Skeletal muscle tissue (tissue), 4 donors: ENCODE data around the gene TLR6. TPM values are rescaled to one million over a fixed set of nuclear protein-coding genes. Genes with fewer than 3 reads are reported as not detected.
A peak's percentile ranks its signal among the peaks of the same experiment; 100 is the strongest.

ENCODE experiments used
- H3K27ac ChIP-seq: one replicate; pipeline ENCODE4 v1.7.0; 2013; ENCODE audit warnings: mild to moderate bottlenecking, low read depth, low read length, inconsistent platforms
- H3K27me3 ChIP-seq, 3 donors: one replicate each; pipeline ENCODE4 v1.7.0; 2013; ENCODE audit warnings: low read length in 3 of 3; ENCODE audit not compliant: control insufficient read depth in 3 of 3, insufficient read depth in 3 of 3
- H3K36me3 ChIP-seq, 3 donors: one replicate each; pipeline ENCODE4 v1.7.0; 2013; ENCODE audit warnings: low read length in 3 of 3; ENCODE audit not compliant: control insufficient read depth in 3 of 3, insufficient read depth in 3 of 3
- H3K4me1 ChIP-seq, 3 donors: one replicate each; pipeline ENCODE4 v1.7.0; 2013; ENCODE audit warnings: low read length in 3 of 3, mild to moderate bottlenecking in 3 of 3; ENCODE audit not compliant: control insufficient read depth in 3 of 3, insufficient read depth in 3 of 3
- H3K4me3 ChIP-seq, 3 donors: one replicate each; pipeline ENCODE4 v1.7.0; 2013; ENCODE audit warnings: low read length in 3 of 3
- H3K9ac ChIP-seq, 3 donors: one replicate each; pipeline ENCODE4 v1.7.0; 2013; ENCODE audit warnings: low read length in 3 of 3, mild to moderate bottlenecking in 3 of 3, moderate library complexity in 2 of 3, low read depth in 1 of 3
- H3K9me3 ChIP-seq, 3 donors: one replicate each; pipeline ENCODE4 v1.7.0; 2013; ENCODE audit warnings: low read length in 3 of 3; ENCODE audit not compliant: control insufficient read depth in 3 of 3
- total RNA-seq: library from RNA; depleted of rRNA; stranded (reverse); fragments of >200 nt; gene quantifications from one replicate; pipeline ENCODE4 v1.2.3, GENCODE V29; 2014
- donor health status: Osteomylitis.

Gene TLR6
- total RNA-seq, 1 donor from 2014 or later: 1.0 TPM

- peaks cover 0 to 2% (median 0%) of the 10 kb centered on the region in 3 donors for H3K4me1 ChIP-seq
- no peak overlapping the region for H3K9ac ChIP-seq
- H3K27me3 ChIP-seq: no peaks in the 10 kb centered on the region
- H3K9me3 ChIP-seq: no peaks in the 10 kb centered on the region
- no peak overlapping the region for H3K4me3 ChIP-seq
- H3K36me3 ChIP-seq: no peaks in the 10 kb centered on the region
- H3K27ac ChIP-seq: peak overlapping the region; percentile 22
Measured at GRCh38 chr4:38857354-38858096, 908 bp upstream of the TLR6 start.

GRCh38 chr4:38856046-38856445 is 571 bp downstream of the TLR6 start:
- Histone ChIP-seq H3K36me3 (no peaks in the 10 kb centered on the region), H3K4me1 (peaks cover 0 to 2% (median 0%) of the 10 kb centered on the region in 3 donors), H3K9ac (no peak overlapping the region), H3K27ac (no peak overlapping the region), H3K9me3 (no peaks in the 10 kb centered on the region), H3K4me3 (peak overlapping the region in 2 of 3 donors; percentile 6 to 50), H3K27me3 (no peaks in the 10 kb centered on the region)

DNA sequence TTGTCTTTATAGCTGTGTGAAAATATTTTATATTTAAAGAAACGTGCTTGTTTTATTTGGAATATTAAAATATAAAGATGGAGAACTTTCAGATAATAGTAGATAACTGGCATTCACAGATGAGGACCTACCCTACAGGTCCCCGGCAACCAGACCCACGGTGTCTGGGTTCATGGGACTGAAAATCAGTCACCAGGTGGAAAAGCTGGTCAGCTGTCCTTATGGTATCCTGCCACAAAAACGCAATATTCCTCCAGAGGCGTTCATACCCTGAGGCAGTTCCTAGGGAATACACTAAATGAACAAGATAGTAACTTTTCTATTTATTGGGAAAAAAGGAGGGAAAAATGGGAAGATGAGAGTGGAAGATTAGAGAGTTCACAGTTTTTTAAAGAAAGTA is 1.2 kb downstream of the TLR6 start:
- Histone ChIP-seq H3K36me3 (no peaks in the 10 kb centered on the region), H3K27me3 (no peaks in the 10 kb centered on the region), H3K9ac (no peak overlapping the region), H3K4me3 (no peak overlapping the region), H3K9me3 (no peaks in the 10 kb centered on the region), H3K27ac (no peak overlapping the region), H3K4me1 (peaks cover 0 to 2% (median 0%) of the 10 kb centered on the region in 3 donors)

DNA sequence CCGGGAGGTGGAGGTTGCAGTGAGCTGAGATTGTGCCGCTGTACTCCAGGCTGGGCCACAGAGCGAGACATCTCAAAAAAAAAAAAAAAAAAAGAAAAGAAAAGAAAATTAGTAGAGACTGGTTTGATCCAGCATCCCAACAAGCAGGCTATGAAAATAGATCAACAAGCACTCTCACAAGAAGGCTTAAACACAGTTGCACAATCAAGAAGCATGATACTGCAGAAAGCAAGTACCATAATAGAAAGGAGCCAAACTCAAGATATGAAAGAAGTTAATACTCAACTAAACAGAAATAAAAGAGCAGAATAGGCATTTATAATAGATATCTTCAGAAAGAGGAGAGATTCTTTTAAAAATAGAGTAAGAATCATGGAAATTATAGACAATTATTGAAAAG is 10.6 kb downstream of the TLR6 start:
- no peaks in the 10 kb centered on the region for H3K4me1 ChIP-seq
- no peak overlapping the region for H3K27ac ChIP-seq
- no peak overlapping the region for H3K9ac ChIP-seq
- no peaks in the 10 kb centered on the region for H3K9me3 ChIP-seq
- no peaks in the 10 kb centered on the region for H3K27me3 ChIP-seq
- no peaks in the 10 kb centered on the region for H3K36me3 ChIP-seq
- H3K4me3 ChIP-seq: no peak overlapping the region

- Histone ChIP-seq H3K4me3 (no peak overlapping the region), H3K27ac (no peak overlapping the region), H3K27me3 (no peaks in the 10 kb centered on the region), H3K9me3 (no peaks in the 10 kb centered on the region), H3K4me1 (no peaks in the 10 kb centered on the region), H3K9ac (no peak overlapping the region), H3K36me3 (no peaks in the 10 kb centered on the region)
Measured at GRCh38 chr4:38842994-38843393, 13.6 kb downstream of the TLR6 start.

GRCh38 chr4:38837849-38838248 is 18.8 kb downstream of the TLR6 start:
- Histone ChIP-seq H3K9ac (no peak overlapping the region), H3K36me3 (no peaks in the 10 kb centered on the region), H3K9me3 (peaks cover 0 to 3% (median 0%) of the 10 kb centered on the region in 3 donors), H3K27me3 (no peaks in the 10 kb centered on the region), H3K4me1 (no peaks in the 10 kb centered on the region), H3K27ac (no peak overlapping the region), H3K4me3 (no peak overlapping the region)

- Histone ChIP-seq H3K4me3 (no peak overlapping the region), H3K9me3 (peaks cover 0 to 3% (median 0%) of the 10 kb centered on the region in 3 donors), H3K9ac (no peak overlapping the region), H3K27ac (no peak overlapping the region), H3K36me3 (no peaks in the 10 kb centered on the region), H3K4me1 (no peaks in the 10 kb centered on the region), H3K27me3 (no peaks in the 10 kb centered on the region)
Measured at GRCh38 chr4:38837334-38837733, 19.3 kb downstream of the TLR6 start.

- Histone ChIP-seq H3K4me3 (no peak overlapping the region), H3K9ac (no peak overlapping the region), H3K27me3 (no peaks in the 10 kb centered on the region), H3K9me3 (peaks cover 0 to 3% (median 0%) of the 10 kb centered on the region in 3 donors), H3K36me3 (no peaks in the 10 kb centered on the region), H3K27ac (no peak overlapping the region), H3K4me1 (no peaks in the 10 kb centered on the region)
Measured at GRCh38 chr4:38834570-38834969, 22.0 kb downstream of the TLR6 start.

DNA sequence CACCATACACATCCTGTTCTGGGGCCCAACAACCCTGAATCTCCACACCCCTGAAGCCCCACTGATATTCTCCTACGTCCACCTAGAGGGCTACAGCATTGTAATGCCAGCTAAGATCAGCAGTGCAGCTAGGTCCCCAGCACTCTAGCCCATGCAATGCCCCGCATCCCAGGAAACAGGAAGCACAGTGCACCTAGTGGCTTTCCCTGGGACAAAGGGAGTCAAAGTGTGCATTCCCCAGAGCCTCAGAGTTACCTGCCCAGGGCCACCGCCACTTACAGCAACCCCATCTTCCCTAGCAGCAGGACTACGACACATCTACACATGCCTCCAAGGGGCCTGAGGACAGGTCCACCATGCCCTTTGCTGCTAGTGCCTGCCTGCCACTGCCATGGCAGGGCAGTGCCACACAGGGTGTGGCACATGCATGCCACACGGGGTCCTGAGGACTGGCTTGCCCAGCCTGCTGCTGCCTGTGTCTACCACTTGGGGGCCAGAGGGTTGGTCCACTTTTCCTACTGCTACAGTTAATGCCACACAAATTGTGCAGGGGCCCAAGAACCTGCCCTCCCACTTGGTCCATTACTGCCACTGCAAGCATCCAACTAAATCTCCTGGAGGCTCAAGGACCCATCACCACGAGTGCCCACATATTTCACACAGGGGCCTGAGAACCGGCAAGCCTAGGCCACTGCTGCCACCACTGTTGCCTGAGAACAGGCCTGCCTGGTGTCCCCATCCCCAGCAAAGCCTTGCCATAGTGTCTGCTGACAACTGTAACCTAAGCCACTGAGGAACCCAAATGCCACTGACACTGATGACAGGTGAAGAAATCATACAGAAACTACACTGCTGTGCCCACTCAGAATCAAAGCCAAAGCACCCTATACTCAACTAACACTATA is 23.7 kb downstream of the TLR6 start:
- H3K9me3 ChIP-seq: peaks cover 0 to 3% (median 0%) of the 10 kb centered on the region in 3 donors

GRCh38 chr4:38832206-38832605 is 24.4 kb downstream of the TLR6 start:
- Histone ChIP-seq H3K27me3 (no peaks in the 10 kb centered on the region), H3K27ac (no peak overlapping the region), H3K4me1 (no peaks in the 10 kb centered on the region), H3K9me3 (peaks cover 0 to 3% (median 0%) of the 10 kb centered on the region in 3 donors), H3K9ac (no peak overlapping the region), H3K4me3 (no peak overlapping the region), H3K36me3 (no peaks in the 10 kb centered on the region)

More for the DNA sequence above, 23.7 kb downstream of the TLR6 start:
- H3K4me1 ChIP-seq: no peaks in the 10 kb centered on the region
- no peak overlapping the region for H3K27ac ChIP-seq
- no peaks in the 10 kb centered on the region for H3K27me3 ChIP-seq
- H3K36me3 ChIP-seq: no peaks in the 10 kb centered on the region
- no peak overlapping the region for H3K4me3 ChIP-seq
- no peak overlapping the region for H3K9ac ChIP-seq
